Testis (tissue), 2 donors: Measurements from ENCODE around the gene OOSP2.

Source experiments
- CTCF ChIP-seq, 3 experiments: fragments of 450-650 bp in 2 of 3; fragments of 200-600 bp in 1 of 3; sonication (generic) in 1 of 3; IDR thresholded peaks; one replicate each; pipeline ENCODE4 v1.5.1; 2016 to 2019; ENCODE audit warnings: antibody characterized with exemption in 3 of 3, mild to moderate bottlenecking in 2 of 3, moderate library complexity in 1 of 3
- POLR2A ChIP-seq: fragments of 450-650 bp; IDR thresholded peaks from one replicate; pipeline ENCODE4 v1.6.1; 2017; ENCODE audit warnings: antibody characterized with exemption, mild to moderate bottlenecking, moderate library complexity

- TF ChIP-seq CTCF (IDR thresholded peaks at IDR 0.05) (no peak), POLR2A (no peak)
These were observed 19.5 kb downstream of the OOSP2 start for GRCh38 chr11:60059521-60060240.
